Measurements from ENCODE around the gene GUCY1A1.

DNA sequence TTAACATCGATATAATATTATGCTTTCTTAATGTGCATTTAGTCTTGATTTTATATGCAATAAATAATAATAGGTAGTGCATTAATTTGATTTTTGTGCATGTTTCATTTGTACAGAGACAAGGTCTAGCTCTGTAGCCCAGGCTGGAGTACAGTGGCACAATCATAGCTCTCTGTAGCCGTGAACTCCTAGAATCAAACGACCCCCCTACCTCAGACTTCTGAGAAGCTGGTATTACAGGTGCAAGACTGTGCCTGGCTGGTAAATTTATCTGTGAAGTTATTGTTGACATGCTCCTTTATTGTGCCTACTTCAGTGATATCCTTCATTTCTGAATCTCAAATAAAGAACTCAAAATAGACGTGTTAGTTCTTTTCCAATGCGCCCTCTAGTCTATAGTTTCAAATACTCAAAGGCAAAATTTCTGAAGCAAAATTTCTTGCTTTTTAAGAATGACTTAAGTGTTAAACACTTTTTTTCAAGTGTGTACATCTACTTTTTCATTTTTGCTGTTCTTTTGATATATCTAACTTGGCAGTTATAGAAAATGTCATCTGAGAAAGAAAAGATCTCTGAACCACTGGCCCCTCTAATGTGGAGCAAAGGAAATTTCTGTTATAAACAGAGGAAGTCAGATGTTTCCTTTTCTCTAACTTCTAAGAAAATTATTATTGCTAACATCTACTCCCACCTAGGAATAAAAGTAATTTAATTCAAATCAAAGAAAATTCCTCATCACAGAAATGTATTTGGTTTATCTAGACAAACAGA is 28.3 kb upstream of the GUCY1A1 start:
- no peak for TF ChIP-seq POLR2A (IDR thresholded peaks at IDR 0.05)
- TF ChIP-seq POLR2AphosphoS5 (IDR thresholded peaks at IDR 0.05) = no peak
